Measurements from ENCODE around the gene LIPJ.

The LIPJ gene

GRCh38 chr10:88594482-88594881 lies 7.9 kb downstream of the LIPJ start:
- no peaks in the 10 kb centered on the region for H3K4me1 ChIP-seq (ENCODE audit: insufficient read depth, low read length, severe bottlenecking)
- no peak overlapping the region for H3K9ac ChIP-seq (ENCODE audit: low read length)
- TF ChIP-seq EZH2 (IDR thresholded peaks at IDR 0.05; ENCODE audit: borderline replicate concordance, low read length) (no peak), CTCF (IDR thresholded peaks at IDR 0.05; ENCODE audit: low read length) (no peak)
- H3K9me2 ChIP-seq (ENCODE audit: low read depth, low read length) = no peaks in the 10 kb centered on the region
- no peak overlapping the region for H3K27ac ChIP-seq (ENCODE audit: low read depth, low read length, poor library complexity, severe bottlenecking)
- H3K4me2 ChIP-seq (ENCODE audit: low read length) = no peak overlapping the region
- H2AFZ ChIP-seq (ENCODE audit: low read length) = no peak overlapping the region
- H3K4me3 ChIP-seq (ENCODE audit: low read depth, low read length, poor library complexity, severe bottlenecking) = no peak overlapping the region
- no peaks in the 10 kb centered on the region for H3F3A ChIP-seq (ENCODE audit: insufficient read depth, low read length)
- H3K9me3 ChIP-seq (ENCODE audit: low read length) = no peaks in the 10 kb centered on the region
- no peaks in the 10 kb centered on the region for H3K36me3 ChIP-seq (ENCODE audit: insufficient read depth, low read length)
- no peaks in the 10 kb centered on the region for H3K79me2 ChIP-seq (ENCODE audit: insufficient read depth, low read length)
- no peaks in the 10 kb centered on the region for H4K20me1 ChIP-seq (ENCODE audit: insufficient read depth, low read length)
- no peaks in the 10 kb centered on the region for H3K27me3 ChIP-seq (ENCODE audit: insufficient read depth, low read length)

GRCh38 chr10:88598055-88598454 lies 11.5 kb downstream of the LIPJ start:
- H3K4me1 ChIP-seq (ENCODE audit: insufficient read depth, low read length, severe bottlenecking) = no peaks in the 10 kb centered on the region
- H3K27ac ChIP-seq (ENCODE audit: low read depth, low read length, poor library complexity, severe bottlenecking) = no peak overlapping the region
- H4K20me1 ChIP-seq (ENCODE audit: insufficient read depth, low read length) = no peaks in the 10 kb centered on the region
- H3K4me2 ChIP-seq (ENCODE audit: low read length) = no peak overlapping the region
- no peak for TF ChIP-seq CTCF (IDR thresholded peaks at IDR 0.05; ENCODE audit: low read length)
- no peak for TF ChIP-seq EZH2 (IDR thresholded peaks at IDR 0.05; ENCODE audit: borderline replicate concordance, low read length)
- H3K36me3 ChIP-seq (ENCODE audit: insufficient read depth, low read length) = no peaks in the 10 kb centered on the region
- H3K9me2 ChIP-seq (ENCODE audit: low read depth, low read length) = no peaks in the 10 kb centered on the region
- no peaks in the 10 kb centered on the region for H3K79me2 ChIP-seq (ENCODE audit: insufficient read depth, low read length)
- no peaks in the 10 kb centered on the region for H3F3A ChIP-seq (ENCODE audit: insufficient read depth, low read length)
- no peak overlapping the region for H3K9ac ChIP-seq (ENCODE audit: low read length)
- H3K4me3 ChIP-seq (ENCODE audit: low read depth, low read length, poor library complexity, severe bottlenecking) = no peak overlapping the region
- H3K27me3 ChIP-seq (ENCODE audit: insufficient read depth, low read length) = no peaks in the 10 kb centered on the region
- no peak overlapping the region for H2AFZ ChIP-seq (ENCODE audit: low read length)
- no peaks in the 10 kb centered on the region for H3K9me3 ChIP-seq (ENCODE audit: low read length)

GRCh38 chr10:88608052-88608732 lies 21.6 kb downstream of the LIPJ start:
- Histone ChIP-seq H3K36me3 (ENCODE audit: insufficient read depth, low read length) (no peaks in the 10 kb centered on the region), H3K4me3 (ENCODE audit: low read depth, low read length, poor library complexity, severe bottlenecking) (no peak overlapping the region), H3K79me2 (ENCODE audit: insufficient read depth, low read length) (no peaks in the 10 kb centered on the region)

More at GRCh38 chr10:88608052-88608732, 21.6 kb downstream of the LIPJ start:
- Histone ChIP-seq H3K27me3 (ENCODE audit: insufficient read depth, low read length) (no peaks in the 10 kb centered on the region), H3K9me2 (ENCODE audit: low read depth, low read length) (no peaks in the 10 kb centered on the region), H3K4me2 (ENCODE audit: low read length) (no peak overlapping the region), H3K4me1 (ENCODE audit: insufficient read depth, low read length, severe bottlenecking) (peaks cover 4% of the 10 kb centered on the region), H3K9me3 (ENCODE audit: low read length) (no peaks in the 10 kb centered on the region), H4K20me1 (ENCODE audit: insufficient read depth, low read length) (no peaks in the 10 kb centered on the region), H3K27ac (ENCODE audit: low read depth, low read length, poor library complexity, severe bottlenecking) (no peak overlapping the region), H3F3A (ENCODE audit: insufficient read depth, low read length) (no peaks in the 10 kb centered on the region), H2AFZ (ENCODE audit: low read length) (no peak overlapping the region), H3K9ac (ENCODE audit: low read length) (no peak overlapping the region)
- no peak for TF ChIP-seq CTCF (IDR thresholded peaks at IDR 0.05; ENCODE audit: low read length)
- TF ChIP-seq EZH2 (IDR thresholded peaks at IDR 0.05; ENCODE audit: borderline replicate concordance, low read length) = no peak
